Panc1 (cell line): ENCODE results near the gene LPP. TPM values are rescaled to one million over a fixed set of nuclear protein-coding genes. Genes with fewer than 3 reads are reported as not detected.

Source experiments
- ATAC-seq: fragments of 200-7000 bp; cut with Tn5 transposase; 2 replicates; pipeline ENCODE4 v1.9.1; 2020; ENCODE audit warnings: mild to moderate bottlenecking, moderate library complexity
- BruUV-seq: library from RNA; stranded (reverse); fragments of 400-500 nt; replicated peaks from 2 replicates; lab custom pipeline; 2021; lab: Mats Ljungman, UMichigan
- CTCF ChIA-PET: fragments of 300-600 bp; sonication (Branson Sonifier 250); formaldehyde crosslinking; loops from one replicate; lab custom pipeline; 2022; ENCODE audit warnings: antibody characterized with exemption; lab: Charles Lee
- POLR2A ChIA-PET: fragments of 300-600 bp; sonication (Branson Sonifier 250); formaldehyde crosslinking; loops from one replicate; lab custom pipeline; 2022; ENCODE audit warnings: antibody characterized with exemption; lab: Charles Lee
- DNase-seq: peaks from one replicate; pipeline ENCODE4 v3.0.0-alpha.2; 2010; ENCODE audit warnings: low read depth, low spot score
- H3K27ac ChIP-seq: 2 replicates; pipeline ENCODE4 v1.5.1; 2011; ENCODE audit warnings: mild to moderate bottlenecking, low read length, inconsistent platforms
- H3K27me3 ChIP-seq: fragments of 200-500 bp; sonication (Bioruptor generic); 2 replicates; pipeline ENCODE4 v1.6.0; 2014; ENCODE audit warnings: low read length, inconsistent platforms; ENCODE audit not compliant: control insufficient read depth, insufficient read depth
- H3K36me3 ChIP-seq: fragments of 200-500 bp; sonication (Bioruptor generic); 2 replicates; pipeline ENCODE4 v1.5.1; 2014; ENCODE audit warnings: inconsistent platforms, mild to moderate bottlenecking, low read length, moderate library complexity; ENCODE audit not compliant: control insufficient read depth, insufficient read depth
- H3K4me1 ChIP-seq: 2 replicates; pipeline ENCODE4 v1.5.1; 2011; ENCODE audit warnings: inconsistent platforms, mild to moderate bottlenecking, low read length, moderate library complexity; ENCODE audit not compliant: control insufficient read depth, insufficient read depth
- H3K4me3 ChIP-seq, 2 experiments: 2 replicates each; pipeline ENCODE4 v1.5.1; 2011 to 2012; ENCODE audit warnings: low read depth in 2 of 2, low read length in 2 of 2, mild to moderate bottlenecking in 2 of 2, inconsistent platforms in 1 of 2, moderate library complexity in 1 of 2
- H3K9me3 ChIP-seq: fragments of 200-500 bp; sonication (Bioruptor generic); 2 replicates; pipeline ENCODE4 v1.5.1; 2014; ENCODE audit warnings: low read depth, mild to moderate bottlenecking, inconsistent platforms, low read length, moderate library complexity; ENCODE audit not compliant: control insufficient read depth, insufficient read depth
- CTCF ChIP-seq: fragments of 450-650 bp; IDR thresholded peaks from 2 replicates; pipeline ENCODE4 v1.5.1; 2017; ENCODE audit warnings: mild to moderate bottlenecking
- POLR2AphosphoS5 ChIP-seq: IDR thresholded peaks from 2 replicates; pipeline ENCODE4 v1.6.1; 2012; ENCODE audit warnings: mild to moderate bottlenecking, low read depth, low read length, moderate library complexity
- REST ChIP-seq, 2 experiments: IDR thresholded peaks; 2 replicates each; pipeline ENCODE4 v1.6.1; 2011 to 2012; ENCODE audit warnings: low read depth in 2 of 2, control low read depth in 1 of 2, low read length in 1 of 2, mild to moderate bottlenecking in 1 of 2, moderate library complexity in 1 of 2; ENCODE audit not compliant: insufficient read depth in 1 of 2
- SIN3A ChIP-seq: IDR thresholded peaks from 2 replicates; pipeline ENCODE4 v1.6.1; 2012; ENCODE audit warnings: low read depth, mild to moderate bottlenecking, low read length, moderate library complexity, borderline replicate concordance; ENCODE audit not compliant: insufficient read depth
- TCF7L2 ChIP-seq: IDR thresholded peaks from 2 replicates; pipeline ENCODE4 v1.6.1; 2011; ENCODE audit warnings: mild to moderate bottlenecking, low read depth, low read length, inconsistent platforms
- in situ Hi-C: cut with HindIII; loops from 2 replicates; pipeline ENCODE4 v1.10.0; 2016; ENCODE audit warnings: low sequenced_read_pairs, low pct_unique_long_range_greater_than_20kb
- intact Hi-C: fragments of 100-400 bp; cut with micrococcal nuclease; formaldehyde crosslinking; loops from one replicate; pipeline ENCODE4 v1.10.0; 2022; ENCODE audit not compliant: unreplicated experiment
- total RNA-seq: library from RNA; stranded (reverse); gene quantifications from one replicate; pipeline ENCODE4 v1.2.1, GENCODE V29; 2021; ENCODE audit not compliant: unreplicated experiment

The LPP gene
- total RNA-seq, 1 experiment from 2014 or later: 90.0 TPM

- no peak for ATAC-seq
- CTCF ChIA-PET: no interaction called here
- H3K27ac ChIP-seq: no peak overlapping the region
- POLR2A ChIA-PET: no interaction called here
- no peak for DNase-seq
- intact Hi-C loops (no loop called here), in situ Hi-C loops (no loop called here)
- no peak overlapping the region for H3K4me3 ChIP-seq
- no peaks in the 10 kb centered on the region for H3K9me3 ChIP-seq
- TF ChIP-seq REST (IDR thresholded peaks at IDR 0.05; ENCODE audit: insufficient read depth in 1 of 2, low read depth in 2 of 2, low read length in 1 of 2): no peak
- no peak for TF ChIP-seq SIN3A
- no peak for TF ChIP-seq CTCF
- no peak for TF ChIP-seq TCF7L2
- TF ChIP-seq POLR2AphosphoS5: no peak
- H3K27me3 ChIP-seq: no peaks in the 10 kb centered on the region
- no peaks in the 10 kb centered on the region for H3K4me1 ChIP-seq
- H3K36me3 ChIP-seq: no peaks in the 10 kb centered on the region
- no TSS peak for BruUV-seq
Measured at GRCh38 chr3:188571531-188572095, 417.7 kb downstream of the LPP start.

- no peaks in the 10 kb centered on the region for H3K27me3 ChIP-seq
- peak; percentile 15 for TF ChIP-seq CTCF
- no peak for TF ChIP-seq POLR2AphosphoS5
- TF ChIP-seq SIN3A: no peak
- POLR2A ChIA-PET: no interaction called here
Measured at GRCh38 chr3:188573291-188573940, 419.5 kb downstream of the LPP start.

More at GRCh38 chr3:188573291-188573940, 419.5 kb downstream of the LPP start:
- in situ Hi-C loops: no loop called here
- no peaks in the 10 kb centered on the region for H3K4me1 ChIP-seq
- no peak for ATAC-seq
- CTCF ChIA-PET: no interaction called here
- H3K36me3 ChIP-seq: no peaks in the 10 kb centered on the region
- no TSS peak for BruUV-seq
- no peak overlapping the region for H3K4me3 ChIP-seq
- H3K27ac ChIP-seq: no peak overlapping the region
- intact Hi-C loops: no loop called here
- H3K9me3 ChIP-seq: no peaks in the 10 kb centered on the region
- DNase-seq: no peak
